DND-41 (cell line): Measurements from ENCODE around the gene CHMP6.

ENCODE experiments used
- CTCF ChIP-seq: IDR thresholded peaks from 2 replicates; pipeline ENCODE4 v1.5.1; 2012; ENCODE audit warnings: borderline replicate concordance, low read length, moderate library complexity, mild to moderate bottlenecking; ENCODE audit not compliant: poor library complexity, severe bottlenecking; ENCODE audit errors: extremely low read depth
- EZH2 ChIP-seq: IDR thresholded peaks from 3 replicates; pipeline ENCODE4 v1.6.1; 2012; ENCODE audit warnings: borderline replicate concordance, low read depth, mild to moderate bottlenecking, moderate library complexity, low read length, inconsistent platforms; ENCODE audit not compliant: severe bottlenecking

- no peak for TF ChIP-seq CTCF
- no peak for TF ChIP-seq EZH2
These were observed 6.6 kb downstream of the CHMP6 start for GRCh38 chr17:80998118-80998747.
